Right lobe of liver (tissue), 4 donors: ENCODE results near the gene SRC.

ENCODE experiments used
- POLR2A ChIP-seq: fragments of 450-650 bp; IDR thresholded peaks from one replicate; pipeline ENCODE4 v1.6.1; 2017; ENCODE audit warnings: antibody characterized with exemption, mild to moderate bottlenecking
- TF ChIP-seq, protein P1 (sequence below), 4 donors: fragments of 200-600 bp in 3 of 4; fragments of 450-650 bp in 1 of 4; IDR thresholded peaks; one replicate each; pipeline versions ENCODE4 v1.5.1 to v1.8.0; 2016 to 2022; ENCODE audit warnings: antibody characterized with exemption in 4 of 4, mild to moderate bottlenecking in 2 of 4
- donor health status: DM: no; HTN: no; CAD: no.
- donor health status: DM: no; HTN: no; CAD: no.
- donor health status: DM: no; HTN: yes; CAD: no.

- TF ChIP-seq, protein P1, sequence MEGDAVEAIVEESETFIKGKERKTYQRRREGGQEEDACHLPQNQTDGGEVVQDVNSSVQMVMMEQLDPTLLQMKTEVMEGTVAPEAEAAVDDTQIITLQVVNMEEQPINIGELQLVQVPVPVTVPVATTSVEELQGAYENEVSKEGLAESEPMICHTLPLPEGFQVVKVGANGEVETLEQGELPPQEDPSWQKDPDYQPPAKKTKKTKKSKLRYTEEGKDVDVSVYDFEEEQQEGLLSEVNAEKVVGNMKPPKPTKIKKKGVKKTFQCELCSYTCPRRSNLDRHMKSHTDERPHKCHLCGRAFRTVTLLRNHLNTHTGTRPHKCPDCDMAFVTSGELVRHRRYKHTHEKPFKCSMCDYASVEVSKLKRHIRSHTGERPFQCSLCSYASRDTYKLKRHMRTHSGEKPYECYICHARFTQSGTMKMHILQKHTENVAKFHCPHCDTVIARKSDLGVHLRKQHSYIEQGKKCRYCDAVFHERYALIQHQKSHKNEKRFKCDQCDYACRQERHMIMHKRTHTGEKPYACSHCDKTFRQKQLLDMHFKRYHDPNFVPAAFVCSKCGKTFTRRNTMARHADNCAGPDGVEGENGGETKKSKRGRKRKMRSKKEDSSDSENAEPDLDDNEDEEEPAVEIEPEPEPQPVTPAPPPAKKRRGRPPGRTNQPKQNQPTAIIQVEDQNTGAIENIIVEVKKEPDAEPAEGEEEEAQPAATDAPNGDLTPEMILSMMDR (IDR thresholded peaks at IDR 0.05), result no peak
- TF ChIP-seq POLR2A, result no peak
Observed at GRCh38 chr20:37395410-37395797, 49.5 kb downstream of the SRC start.
